HG03139 (cell line): ENCODE data around the gene SNCAIP.
"Not testable (repeated sequence)": the region's sequence is repeated elsewhere in the genome, so short reads cannot be mapped to it uniquely, and the experiment has no call there.

Source experiments
- ATAC-seq: cut with Tn5 transposase; IDR thresholded peaks from one replicate; pipeline ENCODE4 v1.9.1; 2021; ENCODE audit not compliant: unreplicated experiment

SNCAIP gene

GRCh38 chr5:122312591-122313406 lies 762 bp downstream of the SNCAIP start:
- no peak for ATAC-seq

- ATAC-seq = no peak
Observed at GRCh38 chr5:122314036-122314435, 2.0 kb downstream of the SNCAIP start.

- ATAC-seq = no peak
Observed at GRCh38 chr5:122315521-122315920, 3.5 kb downstream of the SNCAIP start.

GRCh38 chr5:122316656-122317055 lies 4.6 kb downstream of the SNCAIP start:
- ATAC-seq = no peak

- no peak for ATAC-seq
Observed at GRCh38 chr5:122319897-122320296, 7.9 kb downstream of the SNCAIP start.

- ATAC-seq = no peak
Observed at GRCh38 chr5:122321921-122322320, 9.9 kb downstream of the SNCAIP start.

- no peak for ATAC-seq
Observed at GRCh38 chr5:122322801-122323548, 10.9 kb downstream of the SNCAIP start.

GRCh38 chr5:122323738-122324137 lies 11.7 kb downstream of the SNCAIP start:
- ATAC-seq = no peak

- no peak for ATAC-seq
Observed at GRCh38 chr5:122327110-122327509, 15.1 kb downstream of the SNCAIP start.

GRCh38 chr5:122330881-122331280 lies 18.8 kb downstream of the SNCAIP start:
- ATAC-seq = no peak

- no peak for ATAC-seq
Observed at GRCh38 chr5:122332599-122333555, 20.8 kb downstream of the SNCAIP start.

- ATAC-seq = no peak
Observed at GRCh38 chr5:122333564-122333963, 21.5 kb downstream of the SNCAIP start.

GRCh38 chr5:122339591-122339990 lies 27.6 kb downstream of the SNCAIP start:
- ATAC-seq = no peak

GRCh38 chr5:122341087-122341486 lies 29.1 kb downstream of the SNCAIP start:
- no peak for ATAC-seq

GRCh38 chr5:122342256-122342655 lies 30.2 kb downstream of the SNCAIP start:
- no peak for ATAC-seq

GRCh38 chr5:122346897-122347581 lies 35.0 kb downstream of the SNCAIP start:
- no peak for ATAC-seq

GRCh38 chr5:122350496-122350895 lies 38.5 kb downstream of the SNCAIP start:
- no peak for ATAC-seq

- no peak for ATAC-seq
Observed at GRCh38 chr5:122351416-122352157, 39.5 kb downstream of the SNCAIP start.

- ATAC-seq = no peak
Observed at GRCh38 chr5:122352331-122352730, 40.3 kb downstream of the SNCAIP start.

- ATAC-seq = not testable (repeated sequence)
Observed at GRCh38 chr5:122353361-122353760, 41.3 kb downstream of the SNCAIP start.
